GM10847 (cell line): ENCODE data around the gene UROS.

Source experiments
- POLR2A ChIP-seq: IDR thresholded peaks from 2 replicates; pipeline ENCODE4 v1.6.1; 2011; ENCODE audit not compliant: insufficient read length; ENCODE audit errors: extremely low read depth

UROS gene

GRCh38 chr10:125844751-125845221, 21.7 kb upstream of the UROS start:
- no peak for TF ChIP-seq POLR2A

DNA sequence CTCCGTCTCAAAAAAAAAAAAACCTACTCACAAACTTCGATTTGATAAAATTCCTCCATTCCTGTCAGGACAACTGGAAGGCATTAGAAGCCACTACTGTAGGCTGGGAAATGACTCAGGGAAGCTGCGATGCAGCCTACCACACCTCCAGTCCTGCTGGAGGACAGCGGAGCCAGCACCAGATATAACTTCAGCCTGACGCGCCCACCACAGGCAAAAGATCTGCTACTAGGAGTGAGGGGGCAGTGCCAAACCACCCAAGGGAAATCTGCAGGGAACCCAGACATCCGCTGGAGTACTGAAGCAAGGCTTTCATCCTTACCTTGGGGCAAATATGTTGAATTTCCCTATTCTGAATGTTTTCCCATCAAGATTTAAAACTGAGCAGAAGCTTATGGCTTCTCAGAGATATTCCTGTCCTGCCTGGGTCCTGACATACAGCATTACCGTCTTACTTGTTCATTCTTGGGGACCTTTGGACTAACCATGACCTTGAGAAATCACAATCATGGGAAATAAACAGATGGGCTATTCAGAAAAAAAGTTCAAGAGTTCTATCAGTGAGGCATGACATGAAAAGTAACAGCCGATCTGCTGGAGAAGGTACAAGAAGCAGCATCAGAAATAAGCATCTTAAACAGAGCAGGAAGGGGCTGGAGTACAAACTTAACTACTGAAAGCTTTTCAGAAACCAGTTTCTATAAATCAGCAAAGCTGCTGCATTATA, 20.7 kb upstream of the UROS start:
- no peak for TF ChIP-seq POLR2A

DNA sequence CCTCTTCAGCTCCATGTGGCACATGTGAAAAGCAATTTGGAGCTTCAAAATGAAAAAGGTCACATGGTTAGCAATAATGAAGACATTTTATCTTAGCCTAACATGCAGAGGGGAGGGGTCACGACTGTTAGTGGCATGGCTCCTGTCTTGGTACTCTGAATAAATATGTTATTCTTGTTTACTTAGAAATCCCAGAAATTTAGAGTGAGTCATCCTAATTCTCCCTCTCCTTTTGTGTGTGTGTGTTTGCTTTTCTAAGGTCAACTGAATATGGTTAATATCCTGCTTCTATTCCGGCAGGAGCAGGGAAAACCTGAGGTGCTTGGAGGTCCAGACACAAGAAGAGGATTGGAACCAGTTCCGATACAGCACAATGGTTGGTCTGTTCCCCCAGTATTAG, 17.9 kb upstream of the UROS start:
- TF ChIP-seq POLR2A, result no peak

- TF ChIP-seq POLR2A, result no peak
Observed at GRCh38 chr10:125840406-125840805, 17.3 kb upstream of the UROS start.

DNA sequence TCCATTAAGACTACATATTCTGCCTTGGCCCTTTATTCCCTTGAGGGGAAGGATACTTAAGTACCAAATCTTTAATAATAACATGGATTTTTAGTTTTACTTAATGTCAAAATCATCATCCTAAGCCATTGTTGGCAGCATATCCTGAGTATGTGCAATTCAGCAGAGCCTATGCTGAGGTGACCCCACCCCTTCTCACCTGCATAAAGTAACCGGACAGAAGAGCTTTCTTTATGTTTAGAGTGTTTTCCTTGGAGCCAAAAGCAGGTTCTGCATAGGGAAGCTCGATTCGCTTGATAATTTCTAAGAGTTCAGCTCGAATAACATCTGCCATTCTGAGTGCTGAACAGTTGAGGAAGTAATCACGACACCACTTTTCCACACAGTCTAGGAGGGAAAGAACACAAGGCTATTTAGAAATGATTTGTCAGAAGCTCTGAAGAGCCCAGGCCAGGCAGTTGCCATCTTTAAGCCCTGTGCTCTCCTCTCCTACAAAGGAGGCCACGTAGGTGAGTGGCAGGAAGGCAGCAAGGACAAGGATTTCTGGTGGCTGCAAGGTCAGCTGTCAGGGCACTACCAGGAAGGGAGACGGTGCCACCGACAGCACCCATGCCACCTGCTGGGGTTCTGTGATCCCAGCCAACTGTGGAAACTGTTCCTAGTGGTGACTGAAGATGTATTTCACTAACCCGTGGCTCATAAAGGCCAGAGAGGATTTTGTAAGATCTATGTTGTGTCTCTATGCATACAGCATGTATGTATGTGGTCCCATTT, 15.9 kb upstream of the UROS start:
- TF ChIP-seq POLR2A, result no peak

GRCh38 chr10:125836746-125837145, 13.7 kb upstream of the UROS start:
- no peak for TF ChIP-seq POLR2A

DNA sequence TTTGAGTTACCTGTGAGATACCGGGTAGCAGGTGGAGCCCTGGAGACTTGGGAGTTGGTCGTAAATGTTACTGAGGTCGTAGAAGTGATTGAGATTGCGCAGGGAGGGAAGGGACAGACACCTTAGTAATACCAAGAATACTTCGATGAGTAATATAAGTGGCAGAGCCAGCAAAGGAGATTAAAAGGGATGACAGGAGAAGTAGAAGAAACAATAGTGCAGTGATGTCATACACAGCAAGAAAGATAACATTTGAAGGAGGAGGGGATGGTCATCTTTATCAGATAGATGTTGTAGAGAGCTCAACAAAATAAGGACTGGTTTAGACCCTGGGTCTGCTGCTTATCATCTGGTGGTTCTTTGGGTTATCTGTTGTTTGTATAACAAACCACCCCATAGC, 5.3 kb upstream of the UROS start:
- no peak for TF ChIP-seq POLR2A

DNA sequence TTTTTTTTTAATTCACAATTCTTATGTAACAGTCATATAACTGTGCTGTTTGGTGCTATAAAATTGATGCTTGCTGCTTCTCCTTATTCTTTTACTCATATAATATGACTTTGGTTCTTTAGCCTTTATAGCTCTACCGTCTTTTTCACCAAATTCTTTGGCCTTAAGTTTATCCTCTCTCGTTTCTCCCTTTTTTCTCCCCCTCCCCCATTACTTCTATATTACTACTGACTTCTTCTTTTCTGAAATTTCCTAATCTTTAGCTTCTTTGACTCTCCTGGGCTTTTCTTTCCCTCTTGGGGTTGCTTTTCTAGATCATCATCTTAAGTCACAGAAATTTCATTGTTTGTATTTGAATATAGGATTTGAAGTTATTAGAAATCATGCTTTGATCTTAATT, 4.1 kb upstream of the UROS start:
- no peak for TF ChIP-seq POLR2A

GRCh38 chr10:125824736-125825135, 1.7 kb upstream of the UROS start:
- no peak for TF ChIP-seq POLR2A

- no peak for TF ChIP-seq POLR2A
Observed at GRCh38 chr10:125823663-125824251, 699 bp upstream of the UROS start.

- no peak for TF ChIP-seq POLR2A
Observed at GRCh38 chr10:125820701-125821100, 2.4 kb downstream of the UROS start.

DNA sequence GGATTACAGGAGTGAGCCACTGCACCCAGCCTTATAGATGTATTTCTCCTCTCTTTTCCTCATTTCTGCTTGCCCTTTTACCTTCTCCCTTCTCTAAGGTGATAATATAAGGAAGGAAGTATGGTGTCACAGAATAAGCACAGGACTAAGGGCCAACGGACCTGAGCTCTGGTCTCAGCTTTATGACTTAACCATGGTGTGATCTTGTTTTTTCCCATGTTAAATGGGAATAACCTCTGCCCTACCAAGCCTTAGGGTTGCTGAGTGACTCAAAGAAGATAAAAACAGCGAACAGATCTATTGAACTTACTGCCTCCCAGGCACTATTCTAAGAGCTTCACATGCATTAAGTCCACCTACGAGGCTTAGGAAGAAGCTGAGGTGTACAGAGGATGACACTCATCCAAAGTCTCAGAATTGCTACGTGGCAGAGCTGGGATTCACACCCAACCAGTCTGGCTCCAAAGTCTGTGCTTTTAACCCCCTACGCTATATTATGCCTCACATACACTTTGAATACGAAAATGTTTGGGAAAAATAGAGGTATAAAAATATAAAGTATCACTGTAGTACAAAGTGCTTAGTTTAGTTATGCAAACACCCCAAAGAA, 5.6 kb downstream of the UROS start:
- TF ChIP-seq POLR2A, result no peak

DNA sequence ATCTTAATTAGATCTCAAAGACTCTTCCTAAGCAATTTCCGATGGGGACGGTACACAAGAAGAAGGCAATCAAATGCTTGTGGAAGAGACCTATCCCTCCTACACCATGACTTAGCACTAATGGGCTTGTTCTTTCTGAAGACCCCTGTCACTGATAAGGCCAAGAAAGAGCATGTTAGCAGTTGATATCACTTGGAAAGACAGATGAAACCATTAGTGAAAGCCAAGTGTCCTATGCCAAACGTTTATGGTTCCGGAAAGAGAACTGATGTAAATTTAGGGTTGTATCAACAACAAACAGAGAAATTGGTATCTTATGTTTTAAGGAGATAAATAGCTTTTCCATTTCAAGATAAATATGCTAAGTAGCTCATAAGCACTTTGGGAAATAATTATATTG, 6.5 kb downstream of the UROS start:
- TF ChIP-seq POLR2A, result no peak

GRCh38 chr10:125815764-125816163, 7.3 kb downstream of the UROS start:
- no peak for TF ChIP-seq POLR2A

- TF ChIP-seq POLR2A, result no peak
Observed at GRCh38 chr10:125812128-125812750, 10.8 kb downstream of the UROS start.
